DND-41 (cell line): ENCODE results near the gene FNDC11.

Experiments
- EZH2 ChIP-seq: IDR thresholded peaks from 3 replicates; pipeline ENCODE4 v1.6.1; 2012; ENCODE audit warnings: borderline replicate concordance, low read depth, mild to moderate bottlenecking, moderate library complexity, low read length, inconsistent platforms; ENCODE audit not compliant: severe bottlenecking
- TF ChIP-seq, protein P1 (sequence below): IDR thresholded peaks from 2 replicates; pipeline ENCODE4 v1.5.1; 2012; ENCODE audit warnings: borderline replicate concordance, low read length, moderate library complexity, mild to moderate bottlenecking; ENCODE audit not compliant: poor library complexity, severe bottlenecking; ENCODE audit errors: extremely low read depth

DNA sequence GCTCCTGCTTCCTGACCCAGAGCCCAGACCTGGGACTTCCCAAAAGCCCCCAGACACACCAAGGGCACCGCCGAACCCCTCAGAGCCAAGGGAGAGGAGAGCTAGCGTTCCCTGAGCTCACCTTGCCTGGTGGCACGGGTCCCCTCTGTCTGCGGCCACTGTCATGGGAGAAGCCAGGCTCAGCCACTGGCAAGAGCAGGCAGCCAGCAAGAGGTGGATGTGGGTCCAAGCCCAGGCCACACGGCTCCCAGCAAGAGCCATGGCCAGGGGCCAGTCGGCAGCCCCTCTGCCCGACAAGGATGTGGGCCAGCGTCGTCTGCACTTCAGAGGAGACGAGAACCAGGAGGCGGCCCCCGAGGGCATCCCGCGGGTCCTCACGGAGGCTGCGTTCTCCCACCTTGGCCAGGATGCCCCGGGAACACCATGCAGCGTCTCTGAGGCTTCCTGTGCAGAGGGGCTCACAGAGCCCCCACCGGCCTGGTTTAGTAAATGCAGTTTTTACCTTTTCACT lies 35.6 kb upstream of the FNDC11 start:
- TF ChIP-seq, protein P1, sequence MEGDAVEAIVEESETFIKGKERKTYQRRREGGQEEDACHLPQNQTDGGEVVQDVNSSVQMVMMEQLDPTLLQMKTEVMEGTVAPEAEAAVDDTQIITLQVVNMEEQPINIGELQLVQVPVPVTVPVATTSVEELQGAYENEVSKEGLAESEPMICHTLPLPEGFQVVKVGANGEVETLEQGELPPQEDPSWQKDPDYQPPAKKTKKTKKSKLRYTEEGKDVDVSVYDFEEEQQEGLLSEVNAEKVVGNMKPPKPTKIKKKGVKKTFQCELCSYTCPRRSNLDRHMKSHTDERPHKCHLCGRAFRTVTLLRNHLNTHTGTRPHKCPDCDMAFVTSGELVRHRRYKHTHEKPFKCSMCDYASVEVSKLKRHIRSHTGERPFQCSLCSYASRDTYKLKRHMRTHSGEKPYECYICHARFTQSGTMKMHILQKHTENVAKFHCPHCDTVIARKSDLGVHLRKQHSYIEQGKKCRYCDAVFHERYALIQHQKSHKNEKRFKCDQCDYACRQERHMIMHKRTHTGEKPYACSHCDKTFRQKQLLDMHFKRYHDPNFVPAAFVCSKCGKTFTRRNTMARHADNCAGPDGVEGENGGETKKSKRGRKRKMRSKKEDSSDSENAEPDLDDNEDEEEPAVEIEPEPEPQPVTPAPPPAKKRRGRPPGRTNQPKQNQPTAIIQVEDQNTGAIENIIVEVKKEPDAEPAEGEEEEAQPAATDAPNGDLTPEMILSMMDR = no peak
- no peak for TF ChIP-seq EZH2
